Panc1 (cell line): Measurements from ENCODE around the gene LRRC47.

Source experiments
- CTCF ChIP-seq: fragments of 450-650 bp; IDR thresholded peaks from 2 replicates; pipeline ENCODE4 v1.5.1; 2017; ENCODE audit warnings: mild to moderate bottlenecking
- POLR2AphosphoS5 ChIP-seq: IDR thresholded peaks from 2 replicates; pipeline ENCODE4 v1.6.1; 2012; ENCODE audit warnings: mild to moderate bottlenecking, low read depth, low read length, moderate library complexity
- SIN3A ChIP-seq: IDR thresholded peaks from 2 replicates; pipeline ENCODE4 v1.6.1; 2012; ENCODE audit warnings: low read depth, mild to moderate bottlenecking, low read length, moderate library complexity, borderline replicate concordance; ENCODE audit not compliant: insufficient read depth

- TF ChIP-seq SIN3A (no peak), CTCF (no peak), POLR2AphosphoS5 (no peak)
Measured at GRCh38 chr1:3771108-3772026, 24.9 kb downstream of the LRRC47 start.
